BLaER1 treated with 17β-estradiol and CSF1 and Interleukin-3, amounts not matched to agents 10 nM and 100 nM (cell line): ENCODE results near the gene DYRK1B.
"Not testable (repeated sequence)": the region's sequence is repeated elsewhere in the genome, so short reads cannot be mapped to it uniquely, and the experiment has no call there.

Source experiments
- H3K27ac ChIP-seq, 11 experiments: shearing (Covaris generic); formaldehyde crosslinking; 2 replicates each; pipeline ENCODE4 v1.8.1; 2022
- H3K27me3 ChIP-seq, 11 experiments: shearing (Covaris generic); formaldehyde crosslinking; 2 replicates each; pipeline ENCODE4 v1.8.1; 2022
- H3K36me3 ChIP-seq, 11 experiments: shearing (Covaris generic); formaldehyde crosslinking; 2 replicates each; pipeline ENCODE4 v1.8.1; 2022
- H3K4me1 ChIP-seq, 10 experiments: shearing (Covaris generic); formaldehyde crosslinking; 2 replicates each; pipeline ENCODE4 v1.8.1; 2022
- H3K4me2 ChIP-seq, 11 experiments: shearing (Covaris generic); formaldehyde crosslinking; 2 replicates each; pipeline ENCODE4 v1.8.1; 2022
- H3K4me3 ChIP-seq, 10 experiments: shearing (Covaris generic); formaldehyde crosslinking; 2 replicates each; pipeline ENCODE4 v1.8.1; 2022
- H3K9ac ChIP-seq, 11 experiments: shearing (Covaris generic); formaldehyde crosslinking; 2 replicates each; pipeline ENCODE4 v1.8.1; 2022
- H3K9me3 ChIP-seq, 11 experiments: shearing (Covaris generic); formaldehyde crosslinking; replicated peaks in 1 of 11; 2 replicates each; pipeline ENCODE4 v1.8.1; 2022
- H4K20me1 ChIP-seq, 11 experiments: shearing (Covaris generic); formaldehyde crosslinking; 2 replicates each; pipeline ENCODE4 v1.8.1; 2022
- Cebpa-rat ChIP-seq, 11 experiments: shearing (Covaris generic); IDR thresholded peaks; 2 replicates each; pipeline ENCODE4 v1.8.1; 2022

The DYRK1B gene

GRCh38 chr19:39814595-39814994, 19.4 kb downstream of the DYRK1B start:
- Histone ChIP-seq H3K4me3 (no peak overlapping the region), H3K27ac (no peak overlapping the region), H3K9ac (no peak overlapping the region), H3K36me3 (peaks cover 0 to 5% (median 0%) of the 10 kb centered on the region in 11 experiments; a peak in 5 of 22 replicates), H3K4me1 (peaks cover 0 to 12% (median 3%) of the 10 kb centered on the region in 10 experiments; a peak in 2 of 20 replicates), H3K9me3 (peaks cover 0 to 3% (median under 1%) of the 10 kb centered on the region in 11 experiments; a peak in 5 of 22 replicates), H3K4me2 (no peak overlapping the region), H4K20me1 (peaks cover 0 to 3% (median 0%) of the 10 kb centered on the region in 11 experiments; a peak in 2 of 22 replicates), H3K27me3 (no peaks in the 10 kb centered on the region)
- TF ChIP-seq Cebpa-rat (IDR thresholded peaks at IDR 0.05), result no peak

DNA sequence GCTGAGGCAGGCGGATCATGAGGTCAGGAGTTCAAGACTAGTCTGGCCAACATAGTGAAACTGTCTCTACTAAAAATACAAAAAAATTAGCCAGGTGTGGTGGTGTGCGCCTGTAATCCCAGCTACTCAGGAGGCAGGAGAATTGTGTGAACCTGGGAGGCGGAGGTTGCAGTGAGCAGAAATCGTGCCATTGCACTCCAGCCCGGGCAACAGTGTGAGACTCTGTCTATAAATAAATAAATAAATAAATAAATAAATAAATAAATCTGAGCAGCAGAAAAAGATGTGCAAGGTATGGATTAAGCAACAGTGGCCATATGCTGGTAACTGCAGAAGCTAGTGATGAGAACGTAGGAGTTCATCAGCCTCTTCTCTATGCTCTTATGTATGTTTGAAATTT, 19.9 kb downstream of the DYRK1B start:
- not testable (repeated sequence) for H3K9ac ChIP-seq, H4K20me1 ChIP-seq, H3K9me3 ChIP-seq, H3K27me3 ChIP-seq, H3K4me3 ChIP-seq, H3K27ac ChIP-seq, H3K36me3 ChIP-seq, H3K4me2 ChIP-seq, H3K4me1 ChIP-seq

GRCh38 chr19:39813264-39813993, 20.5 kb downstream of the DYRK1B start:
- Histone ChIP-seq H3K4me3 (no peak overlapping the region), H4K20me1 (peaks cover 0 to 3% (median 0%) of the 10 kb centered on the region in 11 experiments; a peak in 1 of 22 replicates), H3K9ac (no peak overlapping the region), H3K27me3 (no peaks in the 10 kb centered on the region), H3K27ac (no peak overlapping the region), H3K9me3 (peaks cover 0 to 12% (median 8%) of the 10 kb centered on the region in 11 experiments; a peak in 9 of 22 replicates), H3K4me2 (no peak overlapping the region), H3K36me3 (peaks cover 0 to 5% (median 0%) of the 10 kb centered on the region in 11 experiments; a peak in 5 of 22 replicates), H3K4me1 (peaks cover 0 to 3% (median under 1%) of the 10 kb centered on the region in 10 experiments; a peak in 1 of 20 replicates)
- no peak for TF ChIP-seq Cebpa-rat (IDR thresholded peaks at IDR 0.05)

DNA sequence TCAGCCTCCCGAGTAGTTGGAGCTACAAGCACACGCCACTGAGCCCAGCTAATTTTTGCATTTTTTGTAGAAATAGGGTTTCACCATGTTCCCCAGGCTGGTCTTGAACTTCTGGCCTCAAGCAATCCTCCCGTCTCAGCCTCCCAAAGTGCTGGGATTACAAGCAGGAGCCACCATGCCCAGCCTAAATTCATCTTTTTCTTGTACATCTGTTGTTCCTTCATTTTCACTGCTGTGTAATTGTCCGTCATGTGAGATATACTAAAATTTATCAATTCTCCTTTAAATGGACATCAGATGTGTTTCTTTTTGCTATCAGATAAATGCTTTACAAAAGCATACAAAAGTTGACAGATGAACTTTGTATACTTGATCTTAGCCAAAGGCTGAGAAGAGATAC, 22.9 kb downstream of the DYRK1B start:
- TF ChIP-seq Cebpa-rat (IDR thresholded peaks at IDR 0.05), result no peak
- H3K9me3 ChIP-seq, result peaks cover 0 to 12% (median 8%) of the 10 kb centered on the region in 11 experiments; a peak in 9 of 22 replicates
- no peak overlapping the region for H3K4me2 ChIP-seq
- no peaks in the 10 kb centered on the region for H3K27me3 ChIP-seq
- no peak overlapping the region; a peak in 1 of 22 replicates for H3K9ac ChIP-seq
- 0 out of 22 replicates have a peak, but pooled peaks cover 0 to 1% (median 0%) of the 10 kb centered on the region in 11 experiments for H4K20me1 ChIP-seq
- no peak overlapping the region for H3K4me3 ChIP-seq
- no peak overlapping the region for H3K27ac ChIP-seq
- H3K36me3 ChIP-seq, result no peaks in the 10 kb centered on the region
- H3K4me1 ChIP-seq, result no peaks in the 10 kb centered on the region

- H4K20me1 ChIP-seq, result no peaks in the 10 kb centered on the region
- TF ChIP-seq Cebpa-rat (IDR thresholded peaks at IDR 0.05), result no peak
- peaks cover 0 to 12% (median 8%) of the 10 kb centered on the region in 11 experiments; a peak in 9 of 22 replicates for H3K9me3 ChIP-seq
- no peak overlapping the region for H3K4me3 ChIP-seq
- no peak overlapping the region for H3K9ac ChIP-seq
- no peaks in the 10 kb centered on the region for H3K27me3 ChIP-seq
- H3K36me3 ChIP-seq, result no peaks in the 10 kb centered on the region
- no peak overlapping the region for H3K4me2 ChIP-seq
- no peaks in the 10 kb centered on the region for H3K4me1 ChIP-seq
- no peak overlapping the region for H3K27ac ChIP-seq
Measured at GRCh38 chr19:39810424-39810823, 23.5 kb downstream of the DYRK1B start.

- H3K4me3 ChIP-seq, result no peak overlapping the region
- peaks cover 0 to 12% (median 8%) of the 10 kb centered on the region in 11 experiments; a peak in 9 of 22 replicates for H3K9me3 ChIP-seq
- H3K9ac ChIP-seq, result no peak overlapping the region
- no peaks in the 10 kb centered on the region for H3K27me3 ChIP-seq
- H3K4me2 ChIP-seq, result no peak overlapping the region
- H4K20me1 ChIP-seq, result no peaks in the 10 kb centered on the region
- H3K27ac ChIP-seq, result no peak overlapping the region
- no peak for TF ChIP-seq Cebpa-rat (IDR thresholded peaks at IDR 0.05)
- no peaks in the 10 kb centered on the region for H3K36me3 ChIP-seq
- no peaks in the 10 kb centered on the region for H3K4me1 ChIP-seq
Measured at GRCh38 chr19:39809368-39809767, 24.6 kb downstream of the DYRK1B start.

DNA sequence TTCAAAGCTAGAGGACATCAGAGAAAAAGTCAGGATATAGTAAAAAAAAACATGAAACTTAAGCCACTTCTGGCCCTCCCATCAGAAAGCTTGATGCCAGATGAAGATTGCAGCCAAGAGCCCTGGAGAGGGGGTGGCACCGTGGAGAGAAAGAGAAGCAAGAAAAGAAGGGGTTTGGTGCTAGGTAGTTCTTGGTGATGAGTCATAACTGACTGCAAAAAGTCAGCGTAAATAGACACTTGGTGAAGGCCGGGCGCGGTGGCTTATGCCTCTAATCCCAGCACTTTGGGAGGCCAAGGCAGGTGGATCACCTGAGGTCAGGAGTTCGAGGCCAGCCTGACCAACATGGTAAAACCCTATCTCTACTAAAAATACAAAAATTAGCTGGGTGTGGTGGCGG, 25.3 kb downstream of the DYRK1B start:
- not testable (repeated sequence) for H4K20me1 ChIP-seq, H3K4me2 ChIP-seq, H3K9ac ChIP-seq, H3K4me1 ChIP-seq, H3K4me3 ChIP-seq, H3K27me3 ChIP-seq, H3K27ac ChIP-seq, H3K36me3 ChIP-seq
- H3K9me3 ChIP-seq, result peaks cover 0 to 12% (median 8%) of the 10 kb centered on the region in 11 experiments; a peak in 9 of 22 replicates

GRCh38 chr19:39807846-39808364, 26.1 kb downstream of the DYRK1B start:
- H3K9me3 ChIP-seq, result peaks cover 0 to 12% (median 8%) of the 10 kb centered on the region in 11 experiments; a peak in 9 of 22 replicates
- no peak overlapping the region for H3K4me2 ChIP-seq
- H3K4me3 ChIP-seq, result no peak overlapping the region
- H3K27me3 ChIP-seq, result no peaks in the 10 kb centered on the region
- H3K9ac ChIP-seq, result no peak overlapping the region
- no peak for TF ChIP-seq Cebpa-rat (IDR thresholded peaks at IDR 0.05)
- no peaks in the 10 kb centered on the region for H4K20me1 ChIP-seq
- H3K4me1 ChIP-seq, result no peaks in the 10 kb centered on the region
- no peak overlapping the region for H3K27ac ChIP-seq
- H3K36me3 ChIP-seq, result no peaks in the 10 kb centered on the region

- TF ChIP-seq Cebpa-rat (IDR thresholded peaks at IDR 0.05), result no peak
Measured at GRCh38 chr19:39805104-39805503, 28.9 kb downstream of the DYRK1B start.

More at GRCh38 chr19:39805104-39805503, 28.9 kb downstream of the DYRK1B start:
- no peak overlapping the region for H3K9ac ChIP-seq
- H3K4me2 ChIP-seq, result no peak overlapping the region
- H3K36me3 ChIP-seq, result no peaks in the 10 kb centered on the region
- no peaks in the 10 kb centered on the region for H4K20me1 ChIP-seq
- H3K27ac ChIP-seq, result no peak overlapping the region
- peaks cover 0 to 12% (median 8%) of the 10 kb centered on the region in 11 experiments; a peak in 9 of 22 replicates for H3K9me3 ChIP-seq
- no peaks in the 10 kb centered on the region for H3K27me3 ChIP-seq
- no peak overlapping the region for H3K4me3 ChIP-seq
- H3K4me1 ChIP-seq, result no peaks in the 10 kb centered on the region
